Measurements from ENCODE around the gene CYTH1. TPM values are rescaled to one million over a fixed set of nuclear protein-coding genes. Genes with fewer than 3 reads are reported as not detected.

Gene CYTH1
- total RNA-seq, 1 experiment from 2014 or later = 9.7 TPM

- peaks cover 43 to 98% (median 87%) of the 10 kb centered on the region in 3 experiments for H3K36me3 Mint-ChIP-seq (ENCODE audit: insufficient read depth in 1 of 3, low read depth in 3 of 3)
Observed at GRCh38 chr17:78817123-78817522, 35.0 kb upstream of the CYTH1 start.

More at GRCh38 chr17:78817123-78817522, 35.0 kb upstream of the CYTH1 start:
- no peak overlapping the region for H3K27ac ChIP-seq (ENCODE audit: insufficient read length, low read depth, low read length)
- WGBS (ENCODE audit: extremely low coverage, insufficient read length, low lambda C conversion rate) = no CpG with 5 or more reads among the region's 6 CpGs
- Mint-ChIP-seq H3K27ac (no peak overlapping the region), H3K9me3 (no peaks in the 10 kb centered on the region), H3K4me3 (no peak overlapping the region), H3K27me3 (ENCODE audit: low read depth) (no peaks in the 10 kb centered on the region), H3K4me1 (no peaks in the 10 kb centered on the region)
- H3K56ac ChIP-seq (ENCODE audit: insufficient read length, low read depth, low read length) = no peak overlapping the region
- H3K14ac ChIP-seq (ENCODE audit: insufficient read depth, low read length) = no peak overlapping the region
- H2BK120ac ChIP-seq (ENCODE audit: low read depth, low read length, poor library complexity, severe bottlenecking) = no peak overlapping the region
- no peaks in the 10 kb centered on the region for H3K23me2 ChIP-seq (ENCODE audit: insufficient read length, low read depth, low read length, poor library complexity, severe bottlenecking)
- no peak for DNase-seq
- H3T11ph ChIP-seq (ENCODE audit: low read length) = no peak overlapping the region
- no peak for TF ChIP-seq CTCF (conservative IDR thresholded peaks at IDR 0.05)
- no peak overlapping the region for H2BK20ac ChIP-seq (ENCODE audit: low read depth, low read length, poor library complexity, severe bottlenecking)
- no peaks in the 10 kb centered on the region for H3K9me3 ChIP-seq (ENCODE audit: control insufficient read depth, low read depth, low read length)
- no peak overlapping the region for H3K23ac ChIP-seq (ENCODE audit: insufficient read length, low read depth, low read length)
- H4K91ac ChIP-seq (ENCODE audit: insufficient read length, low read depth, low read length) = no peak overlapping the region
- H4K8ac ChIP-seq (replicated peaks; ENCODE audit: insufficient read length, low read depth, low read length) = no peak overlapping the region
- H3K9ac ChIP-seq (ENCODE audit: extremely low read depth, insufficient read length, low read length) = no peak overlapping the region
- H3K4ac ChIP-seq (ENCODE audit: low read depth, low read length) = no peak overlapping the region
- no peaks in the 10 kb centered on the region for H3K4me1 ChIP-seq (ENCODE audit: insufficient read depth, low read length)
- no peaks in the 10 kb centered on the region for H3K79me1 ChIP-seq (ENCODE audit: insufficient read depth, low read depth, low read length, poor library complexity, severe bottlenecking)
- no peaks in the 10 kb centered on the region for H3K27me3 ChIP-seq (ENCODE audit: insufficient read depth, low read length)
- H2BK15ac ChIP-seq (ENCODE audit: low read depth, low read length) = no peak overlapping the region
- no peaks in the 10 kb centered on the region for H4K20me1 ChIP-seq (ENCODE audit: control insufficient read depth, insufficient read depth, insufficient read length)
- no peak overlapping the region for H2BK5ac ChIP-seq (ENCODE audit: insufficient read length, low read length)
- H2AK5ac ChIP-seq (ENCODE audit: insufficient read length, low read length) = no peak overlapping the region
- H3K4me2 ChIP-seq (ENCODE audit: insufficient read depth, insufficient read length, low read length) = no peak overlapping the region
- no peak overlapping the region for H4K5ac ChIP-seq (ENCODE audit: insufficient read length, low read depth, low read length)
- no peaks in the 10 kb centered on the region for H3K79me2 ChIP-seq (ENCODE audit: insufficient read depth, low read length)
- no peak overlapping the region for H3K18ac ChIP-seq (ENCODE audit: insufficient read length, low read depth, low read length)
- no peak overlapping the region for H2AFZ ChIP-seq (ENCODE audit: low read length)
- no peak overlapping the region for H2BK12ac ChIP-seq (ENCODE audit: insufficient read length, low read depth, low read length)
